Breast epithelium (tissue), 4 donors: ENCODE results near the gene PSMG4. TPM values are rescaled to one million over a fixed set of nuclear protein-coding genes. Genes with fewer than 3 reads are reported as not detected.
A peak's percentile ranks its signal among the peaks of the same experiment; 100 is the strongest.

Experiments used
- DNase-seq, 2 donors: peaks; one replicate each; pipeline ENCODE4 v3.0.0-alpha.2; 2019; ENCODE audit warnings: low spot score in 2 of 2
- H3K27ac ChIP-seq, 2 donors: fragments of 200-600 bp; sonication (generic) in 1 of 2; one replicate each; pipeline ENCODE4 v1.5.1; 2016 to 2019; ENCODE audit warnings: mild to moderate bottlenecking in 1 of 2
- H3K27me3 ChIP-seq, 2 donors: fragments of 200-600 bp; sonication (generic) in 1 of 2; one replicate each; pipeline versions ENCODE4 v1.5.1 to v1.6.0; 2017 to 2019; ENCODE audit warnings: control low read depth in 1 of 2, mild to moderate bottlenecking in 1 of 2
- H3K36me3 ChIP-seq: fragments of 200-600 bp; one replicate; pipeline ENCODE4 v1.5.1; 2019
- H3K4me1 ChIP-seq, 2 donors: fragments of 200-600 bp; sonication (generic); one replicate each; pipeline ENCODE4 v1.5.1; 2016 to 2019; ENCODE audit warnings: control low read depth in 1 of 2
- H3K4me3 ChIP-seq, 3 donors: fragments of 200-600 bp; sonication (generic); 1 replicate in 2 of 3; 2 replicates in 1 of 3; pipeline ENCODE4 v1.5.1; 2016 to 2019; ENCODE audit warnings: mild to moderate bottlenecking in 3 of 3, moderate library complexity in 2 of 3
- H3K9me3 ChIP-seq, 2 donors: fragments of 200-600 bp; sonication (generic) in 1 of 2; one replicate each; pipeline ENCODE4 v1.5.1; 2016 to 2019; ENCODE audit warnings: control low read depth in 1 of 2
- POLR2A ChIP-seq: fragments of 450-650 bp; IDR thresholded peaks from one replicate; pipeline ENCODE4 v1.6.1; 2016; ENCODE audit warnings: antibody characterized with exemption, mild to moderate bottlenecking, moderate library complexity
- POLR2AphosphoS5 ChIP-seq, 3 donors: sonication (generic); formaldehyde crosslinking; IDR thresholded peaks; one replicate each; pipeline ENCODE4 v1.6.1; 2017; ENCODE audit warnings: antibody characterized with exemption in 3 of 3
- intact Hi-C: fragments of 100-400 bp; cut with DNase I; formaldehyde crosslinking; loops from one replicate; pipeline ENCODE4 v1.15.1; 2023; ENCODE audit warnings: low total_unique reads
- total RNA-seq, 3 donors: library from RNA; depleted of rRNA; stranded (reverse); fragments of >200 nt; gene quantifications; one replicate each; pipeline ENCODE4 v1.1.0, GENCODE V29; 2016
- TF ChIP-seq, protein P1 (sequence below), 3 donors: fragments of 450-650 bp; IDR thresholded peaks; one replicate each; pipeline ENCODE4 v1.5.1; 2016 to 2017; ENCODE audit warnings: antibody characterized with exemption in 3 of 3, mild to moderate bottlenecking in 3 of 3, moderate library complexity in 3 of 3

PSMG4 gene
- total RNA-seq, 3 donors from 2014 or later: 24.3 to 26.9 (median 24.6) TPM

DNA sequence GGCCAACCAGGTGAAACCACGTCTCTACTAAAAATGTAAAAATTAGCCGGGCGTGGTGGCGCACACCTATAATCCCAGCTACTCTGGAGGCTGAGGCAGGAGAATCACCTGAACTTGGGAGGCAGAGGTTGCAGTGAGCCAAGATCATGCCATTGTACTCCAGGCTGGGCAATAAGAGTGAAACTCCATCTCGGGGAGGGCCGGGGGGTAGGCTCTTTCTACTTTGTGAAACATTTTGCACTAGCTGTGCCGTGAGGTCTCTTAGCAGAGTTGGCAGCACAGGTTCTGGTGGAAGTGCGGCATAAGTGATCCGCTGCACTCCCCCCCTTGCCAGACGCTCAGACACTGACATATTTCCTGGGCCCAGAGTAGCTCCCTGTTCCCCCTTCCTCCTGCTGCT lies 24.5 kb downstream of the PSMG4 start:
- H3K4me1 ChIP-seq: no peaks in the 10 kb centered on the region
- H3K27me3 ChIP-seq: no peaks in the 10 kb centered on the region
- no peaks in the 10 kb centered on the region for H3K36me3 ChIP-seq
- no peak for DNase-seq
- intact Hi-C loops: loop anchor here (10.0 kb wide), 1 partner anchor 232 kb away; no protein-coding TSS in a partner anchor
- TF ChIP-seq POLR2AphosphoS5 (IDR thresholded peaks at IDR 0.05) (no peak), POLR2A (no peak)
- TF ChIP-seq, protein P1, sequence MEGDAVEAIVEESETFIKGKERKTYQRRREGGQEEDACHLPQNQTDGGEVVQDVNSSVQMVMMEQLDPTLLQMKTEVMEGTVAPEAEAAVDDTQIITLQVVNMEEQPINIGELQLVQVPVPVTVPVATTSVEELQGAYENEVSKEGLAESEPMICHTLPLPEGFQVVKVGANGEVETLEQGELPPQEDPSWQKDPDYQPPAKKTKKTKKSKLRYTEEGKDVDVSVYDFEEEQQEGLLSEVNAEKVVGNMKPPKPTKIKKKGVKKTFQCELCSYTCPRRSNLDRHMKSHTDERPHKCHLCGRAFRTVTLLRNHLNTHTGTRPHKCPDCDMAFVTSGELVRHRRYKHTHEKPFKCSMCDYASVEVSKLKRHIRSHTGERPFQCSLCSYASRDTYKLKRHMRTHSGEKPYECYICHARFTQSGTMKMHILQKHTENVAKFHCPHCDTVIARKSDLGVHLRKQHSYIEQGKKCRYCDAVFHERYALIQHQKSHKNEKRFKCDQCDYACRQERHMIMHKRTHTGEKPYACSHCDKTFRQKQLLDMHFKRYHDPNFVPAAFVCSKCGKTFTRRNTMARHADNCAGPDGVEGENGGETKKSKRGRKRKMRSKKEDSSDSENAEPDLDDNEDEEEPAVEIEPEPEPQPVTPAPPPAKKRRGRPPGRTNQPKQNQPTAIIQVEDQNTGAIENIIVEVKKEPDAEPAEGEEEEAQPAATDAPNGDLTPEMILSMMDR (IDR thresholded peaks at IDR 0.05): no peak
- H3K27ac ChIP-seq: peak overlapping the region; percentile 22 to 65
- H3K9me3 ChIP-seq: no peaks in the 10 kb centered on the region
- no peak overlapping the region for H3K4me3 ChIP-seq

GRCh38 chr6:3283641-3284435 lies 25.1 kb downstream of the PSMG4 start:
- Histone ChIP-seq H3K27ac (peak overlapping the region in 1 of 2 donors; percentile 65), H3K36me3 (no peaks in the 10 kb centered on the region), H3K9me3 (no peaks in the 10 kb centered on the region), H3K4me1 (no peaks in the 10 kb centered on the region), H3K4me3 (no peak overlapping the region), H3K27me3 (no peaks in the 10 kb centered on the region)
- TF ChIP-seq POLR2AphosphoS5 (IDR thresholded peaks at IDR 0.05) (no peak), POLR2A (no peak)
- TF ChIP-seq, protein P1 (IDR thresholded peaks at IDR 0.05): no peak
- intact Hi-C loops: loop anchor here (10.0 kb wide), 1 partner anchor 231 kb away; no protein-coding TSS in a partner anchor
- DNase-seq: peak in 1 of 2 donors; percentile 42

DNA sequence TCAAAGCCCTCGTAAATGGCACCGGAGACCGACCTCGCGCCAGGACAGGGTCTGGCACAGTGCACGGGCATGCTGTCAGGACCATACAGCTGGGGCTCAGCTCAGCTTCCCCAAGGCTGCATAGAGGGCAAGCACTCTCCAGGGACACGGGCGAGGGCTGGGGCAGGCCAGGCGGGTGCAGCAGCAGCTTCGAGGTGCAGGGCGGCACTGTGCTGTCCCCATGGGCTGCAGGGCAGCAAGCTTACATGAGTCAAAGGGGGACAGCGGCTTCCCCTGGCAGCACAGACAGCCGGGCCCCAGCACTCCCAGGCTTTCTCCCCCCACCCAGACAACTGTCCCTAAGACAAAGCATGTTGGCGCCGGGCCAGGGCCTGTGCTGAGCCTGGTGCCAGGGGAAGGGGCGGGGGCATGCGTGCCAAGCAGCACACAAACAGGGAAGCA lies 25.7 kb downstream of the PSMG4 start:
- Histone ChIP-seq H3K27me3 (no peaks in the 10 kb centered on the region), H3K4me1 (no peaks in the 10 kb centered on the region), H3K9me3 (no peaks in the 10 kb centered on the region), H3K36me3 (no peaks in the 10 kb centered on the region), H3K4me3 (no peak overlapping the region), H3K27ac (no peak overlapping the region)
- TF ChIP-seq POLR2A (no peak), POLR2AphosphoS5 (IDR thresholded peaks at IDR 0.05) (no peak)
- TF ChIP-seq, protein P1 (IDR thresholded peaks at IDR 0.05): no peak
- DNase-seq: peak in 1 of 2 donors; percentile 48
- intact Hi-C loops: loop anchor here (10.0 kb wide), 1 partner anchor 230 kb away; no protein-coding TSS in a partner anchor

GRCh38 chr6:3285049-3285639 lies 26.4 kb downstream of the PSMG4 start:
- H3K4me1 ChIP-seq: no peaks in the 10 kb centered on the region
- TF ChIP-seq POLR2AphosphoS5 (IDR thresholded peaks at IDR 0.05): no peak
- TF ChIP-seq POLR2A: no peak
- TF ChIP-seq, protein P1 (IDR thresholded peaks at IDR 0.05): no peak
- H3K36me3 ChIP-seq: no peaks in the 10 kb centered on the region
- no peak overlapping the region for H3K27ac ChIP-seq
- no peak overlapping the region for H3K4me3 ChIP-seq
- H3K27me3 ChIP-seq: no peaks in the 10 kb centered on the region
- H3K9me3 ChIP-seq: no peaks in the 10 kb centered on the region
- intact Hi-C loops: loop anchor here (10.0 kb wide), 1 partner anchor 230 kb away; no protein-coding TSS in a partner anchor
- peak in 1 of 2 donors; percentile 30 for DNase-seq

DNA sequence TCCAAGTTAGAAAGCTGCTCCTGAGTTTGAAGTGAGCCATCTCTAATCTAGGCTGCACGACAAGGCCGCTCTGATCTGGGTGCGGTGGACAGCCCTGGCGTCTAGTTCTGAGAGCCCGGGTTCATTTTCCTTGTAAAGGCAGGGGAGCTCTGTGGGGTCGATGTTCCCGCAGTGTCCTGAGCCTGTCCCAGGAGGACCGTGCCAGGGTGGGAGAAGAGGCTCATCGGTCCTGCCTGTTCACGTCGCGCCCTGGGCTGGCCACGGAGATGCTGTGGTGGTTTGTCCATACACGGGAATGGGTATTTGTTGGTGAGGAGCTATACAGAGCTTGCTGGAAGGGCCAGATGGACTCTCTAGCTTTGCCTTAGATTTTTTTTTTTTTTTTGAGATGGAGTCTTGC lies 27.0 kb downstream of the PSMG4 start:
- H3K36me3 ChIP-seq: no peaks in the 10 kb centered on the region
- H3K27ac ChIP-seq: no peak overlapping the region
- H3K4me3 ChIP-seq: no peak overlapping the region
- TF ChIP-seq POLR2A (no peak), POLR2AphosphoS5 (IDR thresholded peaks at IDR 0.05) (no peak)
- TF ChIP-seq, protein P1 (IDR thresholded peaks at IDR 0.05): no peak
- H3K27me3 ChIP-seq: no peaks in the 10 kb centered on the region
- peak in 1 of 2 donors; percentile 6 for DNase-seq
- H3K9me3 ChIP-seq: no peaks in the 10 kb centered on the region
- intact Hi-C loops: loop anchor here (10.0 kb wide), 1 partner anchor 229 kb away; no protein-coding TSS in a partner anchor
- H3K4me1 ChIP-seq: no peaks in the 10 kb centered on the region
